ENCODE data around the gene RASGRF2.

RASGRF2 gene

DNA sequence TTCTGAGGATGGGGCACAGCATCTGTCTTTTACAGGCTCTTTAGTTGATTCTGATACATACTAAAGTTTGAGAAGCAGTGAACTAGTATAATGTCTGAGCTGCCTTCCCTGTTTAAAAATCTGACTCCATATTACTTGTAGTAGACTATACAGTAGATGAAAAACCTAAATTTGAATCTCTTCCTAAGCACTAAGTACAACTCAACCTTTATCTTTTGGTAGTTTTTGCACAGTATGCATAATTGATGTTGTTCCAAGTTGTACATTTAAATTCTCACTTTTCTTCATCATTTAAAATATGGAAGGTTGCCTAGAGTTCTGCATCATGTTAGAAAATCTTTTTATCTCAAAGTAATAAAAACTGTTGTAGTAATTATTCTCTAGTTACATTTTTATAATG lies 174.4 kb downstream of the RASGRF2 start:
- DNase-seq (ENCODE audit: extremely low read depth, insufficient read length) = no peak
- H3K27me3 ChIP-seq (replicated peaks; ENCODE audit: control insufficient read depth, insufficient read depth, low read length) = no peaks in the 10 kb centered on the region
- TF ChIP-seq, protein P1, sequence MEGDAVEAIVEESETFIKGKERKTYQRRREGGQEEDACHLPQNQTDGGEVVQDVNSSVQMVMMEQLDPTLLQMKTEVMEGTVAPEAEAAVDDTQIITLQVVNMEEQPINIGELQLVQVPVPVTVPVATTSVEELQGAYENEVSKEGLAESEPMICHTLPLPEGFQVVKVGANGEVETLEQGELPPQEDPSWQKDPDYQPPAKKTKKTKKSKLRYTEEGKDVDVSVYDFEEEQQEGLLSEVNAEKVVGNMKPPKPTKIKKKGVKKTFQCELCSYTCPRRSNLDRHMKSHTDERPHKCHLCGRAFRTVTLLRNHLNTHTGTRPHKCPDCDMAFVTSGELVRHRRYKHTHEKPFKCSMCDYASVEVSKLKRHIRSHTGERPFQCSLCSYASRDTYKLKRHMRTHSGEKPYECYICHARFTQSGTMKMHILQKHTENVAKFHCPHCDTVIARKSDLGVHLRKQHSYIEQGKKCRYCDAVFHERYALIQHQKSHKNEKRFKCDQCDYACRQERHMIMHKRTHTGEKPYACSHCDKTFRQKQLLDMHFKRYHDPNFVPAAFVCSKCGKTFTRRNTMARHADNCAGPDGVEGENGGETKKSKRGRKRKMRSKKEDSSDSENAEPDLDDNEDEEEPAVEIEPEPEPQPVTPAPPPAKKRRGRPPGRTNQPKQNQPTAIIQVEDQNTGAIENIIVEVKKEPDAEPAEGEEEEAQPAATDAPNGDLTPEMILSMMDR (IDR thresholded peaks at IDR 0.05; ENCODE audit: insufficient read depth, low read length, poor library complexity, severe bottlenecking) = no peak
- H3K36me3 ChIP-seq (ENCODE audit: control insufficient read depth, insufficient read depth, low read length) = no peaks in the 10 kb centered on the region
- no peak overlapping the region for H3K4me3 ChIP-seq (replicated peaks; ENCODE audit: low read depth, low read length)

DNA sequence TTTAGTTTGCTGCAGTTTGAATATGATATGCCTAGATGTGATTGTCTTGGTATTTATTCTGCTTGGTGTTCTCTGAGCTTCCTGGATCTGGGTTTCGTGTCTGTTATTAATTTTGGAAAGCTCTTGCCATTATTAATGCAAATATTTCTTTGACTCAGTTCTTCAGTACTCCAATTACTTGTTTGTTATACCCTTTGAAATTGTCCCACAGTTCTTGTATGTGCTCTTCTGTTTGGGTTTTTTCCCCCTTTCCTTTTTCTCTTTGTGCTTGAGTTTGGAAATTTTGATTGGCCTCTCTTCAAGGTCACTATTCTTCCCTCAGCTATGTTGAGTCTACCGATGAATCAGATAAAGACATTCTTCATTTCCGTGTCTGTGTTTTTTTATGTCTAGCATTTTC lies 176.4 kb downstream of the RASGRF2 start:
- DNase-seq (ENCODE audit: extremely low read depth, insufficient read length) = no peak
- Histone ChIP-seq H3K27me3 (replicated peaks; ENCODE audit: control insufficient read depth, insufficient read depth, low read length) (no peaks in the 10 kb centered on the region), H3K36me3 (ENCODE audit: control insufficient read depth, insufficient read depth, low read length) (no peaks in the 10 kb centered on the region), H3K4me3 (replicated peaks; ENCODE audit: low read depth, low read length) (no peak overlapping the region)
- TF ChIP-seq, protein P1 (IDR thresholded peaks at IDR 0.05; ENCODE audit: insufficient read depth, low read length, poor library complexity, severe bottlenecking) = no peak

DNA sequence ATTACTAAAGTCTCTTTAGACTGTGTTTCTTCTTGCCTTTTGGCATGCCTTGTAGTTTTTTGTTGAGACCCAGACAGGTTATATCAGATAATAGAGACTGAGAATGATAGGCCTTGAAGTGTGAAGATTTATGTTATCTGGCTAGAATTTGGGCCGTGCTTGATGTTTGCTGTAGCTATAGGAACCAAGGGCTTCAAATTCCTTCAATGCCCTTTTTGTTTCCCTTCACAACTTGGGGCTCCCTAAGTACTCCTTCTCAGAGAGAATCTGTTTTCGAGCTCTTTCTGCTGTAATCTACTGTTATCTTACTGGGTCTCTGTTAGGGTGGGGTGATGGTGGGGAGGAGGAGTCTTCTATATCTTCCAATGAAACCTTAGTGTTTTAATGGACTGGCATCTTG lies 177.7 kb downstream of the RASGRF2 start:
- TF ChIP-seq, protein P1 (IDR thresholded peaks at IDR 0.05; ENCODE audit: insufficient read depth, low read length, poor library complexity, severe bottlenecking) = no peak
- no peak for DNase-seq (ENCODE audit: extremely low read depth, insufficient read length)
- no peaks in the 10 kb centered on the region for H3K36me3 ChIP-seq (ENCODE audit: control insufficient read depth, insufficient read depth, low read length)
- H3K4me3 ChIP-seq (replicated peaks; ENCODE audit: low read depth, low read length) = no peak overlapping the region
- H3K27me3 ChIP-seq (replicated peaks; ENCODE audit: control insufficient read depth, insufficient read depth, low read length) = no peaks in the 10 kb centered on the region

DNA sequence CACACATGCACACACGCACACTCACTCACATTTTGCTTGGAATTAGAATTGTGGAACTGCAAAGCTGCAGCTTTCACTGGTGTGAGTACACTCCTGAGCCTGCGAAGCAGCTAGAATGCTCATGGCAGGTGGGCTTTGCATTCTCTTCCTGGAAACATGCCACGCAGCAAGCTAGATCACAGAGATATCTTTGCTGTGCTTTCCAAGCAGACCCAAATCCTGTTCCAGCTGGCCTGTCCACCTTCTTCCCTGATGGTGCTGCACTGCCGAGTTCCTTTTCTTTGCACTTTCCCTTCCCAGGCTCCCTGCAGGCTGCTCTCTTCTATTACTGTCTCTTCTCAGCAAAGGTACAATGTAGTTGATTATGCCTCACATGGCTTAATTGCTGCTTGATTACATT lies 180.3 kb downstream of the RASGRF2 start:
- no peak overlapping the region for H3K4me3 ChIP-seq (replicated peaks; ENCODE audit: low read depth, low read length)
- H3K27me3 ChIP-seq (replicated peaks; ENCODE audit: control insufficient read depth, insufficient read depth, low read length) = no peaks in the 10 kb centered on the region
- TF ChIP-seq, protein P1 (IDR thresholded peaks at IDR 0.05; ENCODE audit: insufficient read depth, low read length, poor library complexity, severe bottlenecking) = no peak
- no peaks in the 10 kb centered on the region for H3K36me3 ChIP-seq (ENCODE audit: control insufficient read depth, insufficient read depth, low read length)
- no peak for DNase-seq (ENCODE audit: extremely low read depth, insufficient read length)

DNA sequence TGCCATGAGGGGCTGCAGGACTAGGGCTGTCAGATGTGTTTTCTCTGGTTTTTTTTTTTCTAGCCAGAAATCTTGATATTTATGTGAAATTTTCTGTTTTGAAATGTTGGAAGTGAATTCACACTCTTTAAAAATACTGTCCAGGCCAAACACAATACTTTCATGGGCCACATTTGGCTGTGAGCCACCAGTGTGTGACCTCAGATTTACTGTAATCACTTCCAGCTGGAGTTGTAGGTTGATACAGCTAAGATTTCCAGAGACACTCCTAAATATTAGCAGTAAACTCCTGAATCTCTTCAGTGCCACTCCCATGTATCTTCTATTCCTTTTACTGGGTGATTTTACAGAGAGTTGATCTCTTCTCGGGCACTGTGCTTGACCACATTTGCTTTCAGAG lies 180.8 kb downstream of the RASGRF2 start:
- Histone ChIP-seq H3K36me3 (ENCODE audit: control insufficient read depth, insufficient read depth, low read length) (no peaks in the 10 kb centered on the region), H3K4me3 (replicated peaks; ENCODE audit: low read depth, low read length) (no peak overlapping the region), H3K27me3 (replicated peaks; ENCODE audit: control insufficient read depth, insufficient read depth, low read length) (no peaks in the 10 kb centered on the region)
- no peak for DNase-seq (ENCODE audit: extremely low read depth, insufficient read length)
- TF ChIP-seq, protein P1 (IDR thresholded peaks at IDR 0.05; ENCODE audit: insufficient read depth, low read length, poor library complexity, severe bottlenecking) = no peak

DNA sequence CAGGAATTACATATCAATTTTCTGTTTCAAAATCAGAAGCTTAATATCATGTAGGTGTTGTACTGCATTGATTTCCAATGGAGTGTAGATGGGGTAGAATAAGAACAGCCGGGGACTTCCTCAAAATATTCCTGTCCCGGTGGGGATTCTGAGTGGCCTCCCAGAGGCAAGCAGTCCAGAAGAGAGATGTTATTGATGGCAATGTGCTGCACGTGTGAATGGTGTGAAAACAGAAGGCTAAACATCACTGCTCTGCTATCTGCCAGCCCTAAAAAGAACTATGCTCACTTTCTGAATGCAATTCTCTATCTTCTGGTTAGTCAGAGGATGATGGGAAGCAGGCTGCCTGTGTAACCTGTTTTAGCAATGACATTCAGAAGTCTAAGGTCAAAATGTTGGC lies 181.9 kb downstream of the RASGRF2 start:
- H3K27me3 ChIP-seq (replicated peaks; ENCODE audit: control insufficient read depth, insufficient read depth, low read length) = no peaks in the 10 kb centered on the region
- TF ChIP-seq, protein P1 (IDR thresholded peaks at IDR 0.05; ENCODE audit: insufficient read depth, low read length, poor library complexity, severe bottlenecking) = no peak
- no peaks in the 10 kb centered on the region for H3K36me3 ChIP-seq (ENCODE audit: control insufficient read depth, insufficient read depth, low read length)
- no peak overlapping the region for H3K4me3 ChIP-seq (replicated peaks; ENCODE audit: low read depth, low read length)
- no peak for DNase-seq (ENCODE audit: extremely low read depth, insufficient read length)
